ENCODE measurements around the gene CNIH1.
"Not testable (repeated sequence)": the region's sequence is repeated elsewhere in the genome, so short reads cannot be mapped to it uniquely, and the experiment has no call there.

The CNIH1 gene

DNA sequence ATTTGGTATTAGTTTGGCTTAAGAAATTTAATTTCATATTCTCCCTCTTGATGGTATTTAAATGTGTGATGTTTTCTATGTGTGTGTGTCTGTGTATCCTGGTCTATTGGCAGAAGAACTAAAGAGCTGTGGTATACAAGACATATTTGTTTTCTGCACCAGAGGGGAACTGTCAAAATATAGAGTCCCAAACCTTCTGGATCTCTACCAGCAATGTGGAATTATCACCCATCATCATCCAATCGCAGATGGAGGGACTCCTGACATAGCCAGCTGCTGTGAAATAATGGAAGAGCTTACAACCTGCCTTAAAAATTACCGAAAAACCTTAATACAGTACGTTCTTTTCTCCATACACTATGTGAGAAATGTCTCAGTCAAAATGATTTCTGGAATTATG lies 29.8 kb downstream of the CNIH1 start:
- Histone ChIP-seq H3K27ac (replicated peaks) (no peak overlapping the region), H3K27me3 (ENCODE audit: insufficient read depth, poor library complexity, severe bottlenecking) (no peaks in the 10 kb centered on the region), H3K4me3 (replicated peaks; ENCODE audit: insufficient read depth, low read length) (no peak overlapping the region)
- TF ChIP-seq GABPA (IDR thresholded peaks at IDR 0.05; ENCODE audit: low read depth) = no peak
- TF ChIP-seq, protein P1, sequence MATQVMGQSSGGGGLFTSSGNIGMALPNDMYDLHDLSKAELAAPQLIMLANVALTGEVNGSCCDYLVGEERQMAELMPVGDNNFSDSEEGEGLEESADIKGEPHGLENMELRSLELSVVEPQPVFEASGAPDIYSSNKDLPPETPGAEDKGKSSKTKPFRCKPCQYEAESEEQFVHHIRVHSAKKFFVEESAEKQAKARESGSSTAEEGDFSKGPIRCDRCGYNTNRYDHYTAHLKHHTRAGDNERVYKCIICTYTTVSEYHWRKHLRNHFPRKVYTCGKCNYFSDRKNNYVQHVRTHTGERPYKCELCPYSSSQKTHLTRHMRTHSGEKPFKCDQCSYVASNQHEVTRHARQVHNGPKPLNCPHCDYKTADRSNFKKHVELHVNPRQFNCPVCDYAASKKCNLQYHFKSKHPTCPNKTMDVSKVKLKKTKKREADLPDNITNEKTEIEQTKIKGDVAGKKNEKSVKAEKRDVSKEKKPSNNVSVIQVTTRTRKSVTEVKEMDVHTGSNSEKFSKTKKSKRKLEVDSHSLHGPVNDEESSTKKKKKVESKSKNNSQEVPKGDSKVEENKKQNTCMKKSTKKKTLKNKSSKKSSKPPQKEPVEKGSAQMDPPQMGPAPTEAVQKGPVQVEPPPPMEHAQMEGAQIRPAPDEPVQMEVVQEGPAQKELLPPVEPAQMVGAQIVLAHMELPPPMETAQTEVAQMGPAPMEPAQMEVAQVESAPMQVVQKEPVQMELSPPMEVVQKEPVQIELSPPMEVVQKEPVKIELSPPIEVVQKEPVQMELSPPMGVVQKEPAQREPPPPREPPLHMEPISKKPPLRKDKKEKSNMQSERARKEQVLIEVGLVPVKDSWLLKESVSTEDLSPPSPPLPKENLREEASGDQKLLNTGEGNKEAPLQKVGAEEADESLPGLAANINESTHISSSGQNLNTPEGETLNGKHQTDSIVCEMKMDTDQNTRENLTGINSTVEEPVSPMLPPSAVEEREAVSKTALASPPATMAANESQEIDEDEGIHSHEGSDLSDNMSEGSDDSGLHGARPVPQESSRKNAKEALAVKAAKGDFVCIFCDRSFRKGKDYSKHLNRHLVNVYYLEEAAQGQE (IDR thresholded peaks at IDR 0.05; ENCODE audit: insufficient replicate concordance, low read depth) = no peak
- TF ChIP-seq POLR2AphosphoS5 (IDR thresholded peaks at IDR 0.05; ENCODE audit: low read depth) = no peak
- TF ChIP-seq SPI1 (IDR thresholded peaks at IDR 0.05; ENCODE audit: borderline replicate concordance, low read depth) = no peak
- TF ChIP-seq, protein P2, sequence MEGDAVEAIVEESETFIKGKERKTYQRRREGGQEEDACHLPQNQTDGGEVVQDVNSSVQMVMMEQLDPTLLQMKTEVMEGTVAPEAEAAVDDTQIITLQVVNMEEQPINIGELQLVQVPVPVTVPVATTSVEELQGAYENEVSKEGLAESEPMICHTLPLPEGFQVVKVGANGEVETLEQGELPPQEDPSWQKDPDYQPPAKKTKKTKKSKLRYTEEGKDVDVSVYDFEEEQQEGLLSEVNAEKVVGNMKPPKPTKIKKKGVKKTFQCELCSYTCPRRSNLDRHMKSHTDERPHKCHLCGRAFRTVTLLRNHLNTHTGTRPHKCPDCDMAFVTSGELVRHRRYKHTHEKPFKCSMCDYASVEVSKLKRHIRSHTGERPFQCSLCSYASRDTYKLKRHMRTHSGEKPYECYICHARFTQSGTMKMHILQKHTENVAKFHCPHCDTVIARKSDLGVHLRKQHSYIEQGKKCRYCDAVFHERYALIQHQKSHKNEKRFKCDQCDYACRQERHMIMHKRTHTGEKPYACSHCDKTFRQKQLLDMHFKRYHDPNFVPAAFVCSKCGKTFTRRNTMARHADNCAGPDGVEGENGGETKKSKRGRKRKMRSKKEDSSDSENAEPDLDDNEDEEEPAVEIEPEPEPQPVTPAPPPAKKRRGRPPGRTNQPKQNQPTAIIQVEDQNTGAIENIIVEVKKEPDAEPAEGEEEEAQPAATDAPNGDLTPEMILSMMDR (IDR thresholded peaks at IDR 0.05; ENCODE audit: insufficient read depth, low read length) = no peak
- DNase-seq (ENCODE audit: low read depth in 1 of 2, low spot score in 1 of 2) = no peak

DNA sequence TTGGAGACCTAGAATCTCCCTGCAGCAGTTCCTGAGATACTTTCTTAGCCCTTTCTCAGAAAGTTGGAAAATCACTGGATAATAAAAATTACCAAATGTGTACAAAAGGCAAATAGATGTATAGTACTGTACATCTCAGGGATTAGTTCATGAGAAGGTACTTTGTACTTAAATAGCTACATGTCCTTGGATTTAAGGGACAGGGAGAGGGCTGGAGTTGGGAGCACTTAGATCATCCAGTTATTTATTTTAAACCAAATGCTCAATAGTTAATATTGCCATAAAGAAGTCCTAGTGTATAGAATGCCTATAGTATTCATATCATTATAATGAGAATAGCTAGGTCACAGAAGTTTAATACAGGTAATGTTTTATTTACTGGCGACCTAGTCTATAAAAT lies 31.0 kb downstream of the CNIH1 start:
- Histone ChIP-seq H3K27me3 (ENCODE audit: insufficient read depth, poor library complexity, severe bottlenecking) (no peaks in the 10 kb centered on the region), H3K4me3 (replicated peaks; ENCODE audit: insufficient read depth, low read length) (no peak overlapping the region), H3K27ac (replicated peaks) (no peak overlapping the region)
- no peak for TF ChIP-seq POLR2AphosphoS5 (IDR thresholded peaks at IDR 0.05; ENCODE audit: low read depth)
- TF ChIP-seq, protein P1 (IDR thresholded peaks at IDR 0.05; ENCODE audit: insufficient replicate concordance, low read depth) = no peak
- TF ChIP-seq, protein P2 (IDR thresholded peaks at IDR 0.05; ENCODE audit: insufficient read depth, low read length) = no peak
- no peak for TF ChIP-seq SPI1 (IDR thresholded peaks at IDR 0.05; ENCODE audit: borderline replicate concordance, low read depth)
- TF ChIP-seq GABPA (IDR thresholded peaks at IDR 0.05; ENCODE audit: low read depth) = no peak
- no peak for DNase-seq (ENCODE audit: low read depth in 1 of 2, low spot score in 1 of 2)

DNA sequence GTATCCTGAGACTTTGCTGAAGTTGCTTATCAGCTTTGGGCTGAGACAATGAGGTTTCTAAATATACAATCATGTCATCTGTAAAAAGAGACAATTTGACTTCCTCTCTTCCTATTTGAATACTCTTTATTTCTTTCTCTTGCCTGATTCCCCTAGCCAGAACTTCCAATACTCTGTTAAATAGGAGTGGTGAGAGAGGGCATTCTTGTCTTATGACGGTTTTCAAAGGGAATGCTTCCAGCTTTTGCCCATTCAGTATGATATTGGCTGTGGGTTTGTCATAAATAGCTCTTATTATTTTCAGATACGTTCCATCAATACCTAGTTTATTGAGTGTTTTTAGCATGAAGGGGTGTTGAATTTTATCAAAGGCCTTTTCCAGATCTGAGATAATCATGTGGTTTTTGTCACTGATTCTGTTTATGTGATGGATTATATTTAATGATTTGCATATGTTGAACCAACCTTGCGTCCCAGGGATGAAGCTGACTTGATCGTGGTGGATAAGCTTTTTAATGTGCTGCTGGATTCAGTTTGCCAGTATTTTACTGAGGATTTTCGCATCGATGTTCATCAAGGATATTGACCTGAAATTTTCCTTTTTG lies 37.7 kb downstream of the CNIH1 start:
- H3K27me3 ChIP-seq (ENCODE audit: insufficient read depth, poor library complexity, severe bottlenecking); DNase-seq (ENCODE audit: low read depth in 1 of 2, low spot score in 1 of 2); H3K27ac ChIP-seq (replicated peaks); H3K4me3 ChIP-seq (replicated peaks; ENCODE audit: insufficient read depth, low read length): not testable (repeated sequence)

DNA sequence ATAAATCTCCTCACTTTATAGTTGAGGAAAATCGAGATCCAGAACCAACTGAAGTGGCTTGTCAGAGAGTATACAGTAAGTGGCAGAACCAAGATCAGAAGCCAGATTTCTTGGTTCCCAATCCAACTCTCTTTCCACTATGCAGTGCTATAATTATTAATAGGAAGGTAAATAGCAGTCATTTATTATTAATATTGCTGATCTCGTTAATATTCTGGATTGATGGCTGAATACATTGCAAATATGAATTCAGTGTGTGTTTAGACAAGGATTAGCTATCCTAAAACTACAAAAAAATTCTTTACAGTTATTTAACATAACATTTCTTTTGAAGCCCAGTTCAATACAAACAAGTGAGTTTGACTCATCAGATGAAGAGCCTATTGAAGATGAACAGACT lies 41.6 kb downstream of the CNIH1 start:
- Histone ChIP-seq H3K4me3 (replicated peaks; ENCODE audit: insufficient read depth, low read length) (no peak overlapping the region), H3K27ac (replicated peaks) (no peak overlapping the region), H3K27me3 (ENCODE audit: insufficient read depth, poor library complexity, severe bottlenecking) (no peaks in the 10 kb centered on the region)
- no peak for DNase-seq (ENCODE audit: low read depth in 1 of 2, low spot score in 1 of 2)
- TF ChIP-seq, protein P1 (IDR thresholded peaks at IDR 0.05; ENCODE audit: insufficient replicate concordance, low read depth) = no peak
- TF ChIP-seq SPI1 (IDR thresholded peaks at IDR 0.05; ENCODE audit: borderline replicate concordance, low read depth) (no peak), POLR2AphosphoS5 (IDR thresholded peaks at IDR 0.05; ENCODE audit: low read depth) (no peak), GABPA (IDR thresholded peaks at IDR 0.05; ENCODE audit: low read depth) (no peak)
- TF ChIP-seq, protein P2 (IDR thresholded peaks at IDR 0.05; ENCODE audit: insufficient read depth, low read length) = no peak

All from HL-60 (cell line).